GM20431 (cell line): ENCODE results near the gene HOXB3.

Experiments
- in situ Hi-C: fragments of 300-500 bp; cut with MseI, MboI; formaldehyde crosslinking; loops from one replicate; pipeline ENCODE4 v1.15.0; 2020; ENCODE audit warnings: low sequenced_read_pairs; ENCODE audit not compliant: unreplicated experiment

HOXB3 gene

GRCh38 chr17:48601207-48601538 is 11.1 kb upstream of the HOXB3 start:
- in situ Hi-C loops = no loop called here

- in situ Hi-C loops = no loop called here
Observed at GRCh38 chr17:48600244-48601098, 10.4 kb upstream of the HOXB3 start.

- in situ Hi-C loops = no loop called here
Observed at GRCh38 chr17:48599354-48599753, 9.3 kb upstream of the HOXB3 start.

- in situ Hi-C loops = no loop called here
Observed at GRCh38 chr17:48598736-48599135, 8.7 kb upstream of the HOXB3 start.

- in situ Hi-C loops = no loop called here
Observed at GRCh38 chr17:48597778-48598631, 8.0 kb upstream of the HOXB3 start.

- in situ Hi-C loops = no loop called here
Observed at GRCh38 chr17:48597528-48597777, 7.4 kb upstream of the HOXB3 start.

- in situ Hi-C loops = no loop called here
Observed at GRCh38 chr17:48596735-48597527, 6.9 kb upstream of the HOXB3 start.

- in situ Hi-C loops = no loop called here
Observed at GRCh38 chr17:48596000-48596734, 6.1 kb upstream of the HOXB3 start.

- in situ Hi-C loops = no loop called here
Observed at GRCh38 chr17:48595278-48595999, 5.4 kb upstream of the HOXB3 start.

GRCh38 chr17:48594538-48595277 is 4.7 kb upstream of the HOXB3 start:
- in situ Hi-C loops = no loop called here

- in situ Hi-C loops = no loop called here
Observed at GRCh38 chr17:48593840-48594537, 3.9 kb upstream of the HOXB3 start.

- in situ Hi-C loops = no loop called here
Observed at GRCh38 chr17:48593126-48593829, 3.2 kb upstream of the HOXB3 start, which contains the start of gene HOXB5. Gene HOXB5 (minus strand): TSS chr17:48593779. CDS start chr17:48593682, 97 bp downstream.

- in situ Hi-C loops = no loop called here
Observed at GRCh38 chr17:48592577-48592976, 2.5 kb upstream of the HOXB3 start.

- in situ Hi-C loops = no loop called here
Observed at GRCh38 chr17:48592057-48592514, 2.0 kb upstream of the HOXB3 start.

- in situ Hi-C loops = no loop called here
Observed at GRCh38 chr17:48591255-48592056, 1.4 kb upstream of the HOXB3 start.

- in situ Hi-C loops = no loop called here
Observed at GRCh38 chr17:48590607-48591161, 643 bp upstream of the HOXB3 start.
